ENCODE results near the gene MLANA. TPM values are rescaled to one million over a fixed set of nuclear protein-coding genes. Genes with fewer than 3 reads are reported as not detected.

Gene MLANA
- total RNA-seq, 1 donor from 2014 or later = not detected

GRCh38 chr9:5846501-5846921 is 44.2 kb upstream of the MLANA start:
- H3K4me3 Mint-ChIP-seq = no peak overlapping the region
- H3K27me3 ChIP-seq = no peaks in the 10 kb centered on the region

GRCh38 chr9:5848372-5848882 is 42.3 kb upstream of the MLANA start:
- Histone ChIP-seq H2AFZ (replicated peaks) (no peak overlapping the region), H3K27ac (no peak overlapping the region), H3K4me2 (no peak overlapping the region), H3F3A (ENCODE audit: low read depth) (no peaks in the 10 kb centered on the region), H3K9me3 (ENCODE audit: low read depth) (no peaks in the 10 kb centered on the region), H3K36me3 (no peaks in the 10 kb centered on the region), H3K4me3 (no peak overlapping the region), H3K4me1 (peaks cover 3% of the 10 kb centered on the region), H3K27me3 (no peaks in the 10 kb centered on the region), H4K20me1 (ENCODE audit: low read depth) (no peaks in the 10 kb centered on the region), H3K9ac (no peak overlapping the region), H3K79me2 (ENCODE audit: low read depth) (no peaks in the 10 kb centered on the region)
- Mint-ChIP-seq H3K27ac (no peak overlapping the region), H3K9me3 (no peaks in the 10 kb centered on the region), H3K4me1 (peaks cover 4% of the 10 kb centered on the region), H3K27me3 (ENCODE audit: insufficient read depth, low read depth) (peaks cover 1% of the 10 kb centered on the region), H3K36me3 (no peaks in the 10 kb centered on the region), H3K4me3 (no peak overlapping the region)
- DNase-seq (ENCODE audit: low spot score) = no peak
- TF ChIP-seq CTCF (IDR thresholded peaks at IDR 0.05) (no peak), EZH2phosphoT487 (IDR thresholded peaks at IDR 0.05) (no peak), EZH2 (IDR thresholded peaks at IDR 0.05) (no peak)

More at GRCh38 chr9:5846501-5846921, 44.2 kb upstream of the MLANA start:
- Histone ChIP-seq H3K4me1 (peaks cover 11% of the 10 kb centered on the region), H4K20me1 (ENCODE audit: low read depth) (no peaks in the 10 kb centered on the region), H3K36me3 (no peaks in the 10 kb centered on the region), H3K9me3 (ENCODE audit: low read depth) (no peaks in the 10 kb centered on the region), H3F3A (ENCODE audit: low read depth) (no peaks in the 10 kb centered on the region), H3K79me2 (ENCODE audit: low read depth) (no peaks in the 10 kb centered on the region), H3K4me3 (no peak overlapping the region), H3K9ac (no peak overlapping the region), H2AFZ (replicated peaks) (no peak overlapping the region), H3K27ac (no peak overlapping the region), H3K4me2 (no peak overlapping the region)
- Mint-ChIP-seq H3K27me3 (ENCODE audit: insufficient read depth, low read depth) (peaks cover 2% of the 10 kb centered on the region), H3K4me1 (peaks cover 7% of the 10 kb centered on the region), H3K27ac (no peak overlapping the region), H3K9me3 (no peaks in the 10 kb centered on the region), H3K36me3 (no peaks in the 10 kb centered on the region)
- no peak for DNase-seq (ENCODE audit: low spot score)
- no peak for TF ChIP-seq EZH2 (IDR thresholded peaks at IDR 0.05)
- no peak for TF ChIP-seq CTCF (IDR thresholded peaks at IDR 0.05)

GRCh38 chr9:5850724-5851122 is 40.0 kb upstream of the MLANA start:
- no peaks in the 10 kb centered on the region for H3K79me2 ChIP-seq (ENCODE audit: low read depth)
- no peaks in the 10 kb centered on the region for H3K27me3 ChIP-seq
- no peak overlapping the region for H3K4me3 Mint-ChIP-seq

More at GRCh38 chr9:5850724-5851122, 40.0 kb upstream of the MLANA start:
- H3K36me3 ChIP-seq = no peaks in the 10 kb centered on the region
- H3K4me1 ChIP-seq = no peaks in the 10 kb centered on the region
- no peaks in the 10 kb centered on the region for H3K4me1 Mint-ChIP-seq
- no peaks in the 10 kb centered on the region for H3K9me3 ChIP-seq (ENCODE audit: low read depth)
- peaks cover 3% of the 10 kb centered on the region for H3K27me3 Mint-ChIP-seq (ENCODE audit: insufficient read depth, low read depth)
- DNase-seq (ENCODE audit: low spot score) = no peak
- no peak overlapping the region for H2AFZ ChIP-seq (replicated peaks)
- H3F3A ChIP-seq (ENCODE audit: low read depth) = no peaks in the 10 kb centered on the region
- no peaks in the 10 kb centered on the region for H4K20me1 ChIP-seq (ENCODE audit: low read depth)
- no peak overlapping the region for H3K27ac ChIP-seq
- no peak for TF ChIP-seq EZH2phosphoT487 (IDR thresholded peaks at IDR 0.05)
- TF ChIP-seq CTCF (IDR thresholded peaks at IDR 0.05) = no peak
- no peak for TF ChIP-seq EZH2 (IDR thresholded peaks at IDR 0.05)
- H3K9ac ChIP-seq = no peak overlapping the region
- no peak overlapping the region for H3K4me2 ChIP-seq
- H3K27ac Mint-ChIP-seq = no peak overlapping the region
- no peaks in the 10 kb centered on the region for H3K9me3 Mint-ChIP-seq
- H3K36me3 Mint-ChIP-seq = no peaks in the 10 kb centered on the region
- no peak overlapping the region for H3K4me3 ChIP-seq

All from neural progenitor cell (in vitro differentiated cells).